Right lobe of liver (tissue), 4 donors: ENCODE measurements around the gene GPC5.

ENCODE experiments used
- POLR2A ChIP-seq: fragments of 450-650 bp; IDR thresholded peaks from one replicate; pipeline ENCODE4 v1.6.1; 2017; ENCODE audit warnings: antibody characterized with exemption, mild to moderate bottlenecking
- TF ChIP-seq, protein P1 (sequence below), 4 donors: fragments of 200-600 bp in 3 of 4; fragments of 450-650 bp in 1 of 4; IDR thresholded peaks; one replicate each; pipeline versions ENCODE4 v1.5.1 to v1.8.0; 2016 to 2022; ENCODE audit warnings: antibody characterized with exemption in 4 of 4, mild to moderate bottlenecking in 2 of 4
- donor health status: DM: no; HTN: no; CAD: no.
- donor health status: DM: no; HTN: no; CAD: no.
- donor health status: DM: no; HTN: yes; CAD: no.

DNA sequence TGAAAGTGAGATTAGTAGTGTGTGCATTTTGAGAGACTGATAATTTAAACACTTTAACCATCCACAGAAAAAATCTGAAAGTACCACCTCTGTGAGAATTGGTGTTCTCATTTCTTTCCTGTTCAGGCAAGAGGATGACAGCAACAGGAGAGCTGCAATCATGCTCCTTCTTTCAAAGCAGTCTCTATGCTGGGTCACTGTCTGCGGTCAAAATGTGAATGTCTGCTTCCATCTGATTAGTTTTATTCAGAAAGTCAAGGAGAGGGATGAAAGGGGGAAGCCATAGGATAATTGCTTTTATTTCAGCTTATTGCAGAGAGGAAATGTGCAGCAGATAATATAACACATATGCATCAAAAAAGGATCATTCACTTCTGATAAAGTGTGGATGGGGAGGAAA is 1514.2 kb downstream of the GPC5 start:
- TF ChIP-seq, protein P1, sequence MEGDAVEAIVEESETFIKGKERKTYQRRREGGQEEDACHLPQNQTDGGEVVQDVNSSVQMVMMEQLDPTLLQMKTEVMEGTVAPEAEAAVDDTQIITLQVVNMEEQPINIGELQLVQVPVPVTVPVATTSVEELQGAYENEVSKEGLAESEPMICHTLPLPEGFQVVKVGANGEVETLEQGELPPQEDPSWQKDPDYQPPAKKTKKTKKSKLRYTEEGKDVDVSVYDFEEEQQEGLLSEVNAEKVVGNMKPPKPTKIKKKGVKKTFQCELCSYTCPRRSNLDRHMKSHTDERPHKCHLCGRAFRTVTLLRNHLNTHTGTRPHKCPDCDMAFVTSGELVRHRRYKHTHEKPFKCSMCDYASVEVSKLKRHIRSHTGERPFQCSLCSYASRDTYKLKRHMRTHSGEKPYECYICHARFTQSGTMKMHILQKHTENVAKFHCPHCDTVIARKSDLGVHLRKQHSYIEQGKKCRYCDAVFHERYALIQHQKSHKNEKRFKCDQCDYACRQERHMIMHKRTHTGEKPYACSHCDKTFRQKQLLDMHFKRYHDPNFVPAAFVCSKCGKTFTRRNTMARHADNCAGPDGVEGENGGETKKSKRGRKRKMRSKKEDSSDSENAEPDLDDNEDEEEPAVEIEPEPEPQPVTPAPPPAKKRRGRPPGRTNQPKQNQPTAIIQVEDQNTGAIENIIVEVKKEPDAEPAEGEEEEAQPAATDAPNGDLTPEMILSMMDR (IDR thresholded peaks at IDR 0.05), result no peak
- TF ChIP-seq POLR2A, result no peak
